ENCODE results near the gene CUX1.

Gene CUX1

GRCh38 chr7:102313997-102314780 is 496.8 kb downstream of the CUX1 start:
- DNase-seq (ENCODE audit: low read depth), result no peak
- no peak overlapping the region for H3K4me3 ChIP-seq (ENCODE audit: control insufficient read depth, low read depth, low read length)
- TF ChIP-seq CTCF (IDR thresholded peaks at IDR 0.05; ENCODE audit: control insufficient read depth, insufficient read depth, low read depth, low read length, missing control alignments), result no peak

GRCh38 chr7:102317231-102318059 is 500.0 kb downstream of the CUX1 start:
- no peak for DNase-seq (ENCODE audit: low read depth)
- no peak for TF ChIP-seq CTCF (IDR thresholded peaks at IDR 0.05; ENCODE audit: control insufficient read depth, insufficient read depth, low read depth, low read length, missing control alignments)
- H3K4me3 ChIP-seq (ENCODE audit: control insufficient read depth, low read depth, low read length), result no peak overlapping the region

GRCh38 chr7:102318482-102318971 is 501.1 kb downstream of the CUX1 start:
- TF ChIP-seq CTCF (IDR thresholded peaks at IDR 0.05; ENCODE audit: control insufficient read depth, insufficient read depth, low read depth, low read length, missing control alignments), result no peak
- no peak overlapping the region for H3K4me3 ChIP-seq (ENCODE audit: control insufficient read depth, low read depth, low read length)
- DNase-seq (ENCODE audit: low read depth), result no peak

- H3K4me3 ChIP-seq (ENCODE audit: control insufficient read depth, low read depth, low read length), result no peak overlapping the region
- TF ChIP-seq CTCF (IDR thresholded peaks at IDR 0.05; ENCODE audit: control insufficient read depth, insufficient read depth, low read depth, low read length, missing control alignments), result no peak
- no peak for DNase-seq (ENCODE audit: low read depth)
Measured at GRCh38 chr7:102319671-102320070, 502.2 kb downstream of the CUX1 start.

- no peak overlapping the region for H3K4me3 ChIP-seq (ENCODE audit: control insufficient read depth, low read depth, low read length)
- TF ChIP-seq CTCF (IDR thresholded peaks at IDR 0.05; ENCODE audit: control insufficient read depth, insufficient read depth, low read depth, low read length, missing control alignments), result no peak
- no peak for DNase-seq (ENCODE audit: low read depth)
Measured at GRCh38 chr7:102320181-102320580, 502.8 kb downstream of the CUX1 start.

GRCh38 chr7:102320601-102321350 is 503.4 kb downstream of the CUX1 start:
- no peak overlapping the region for H3K4me3 ChIP-seq (ENCODE audit: control insufficient read depth, low read depth, low read length)
- no peak for TF ChIP-seq CTCF (IDR thresholded peaks at IDR 0.05; ENCODE audit: control insufficient read depth, insufficient read depth, low read depth, low read length, missing control alignments)
- DNase-seq (ENCODE audit: low read depth), result no peak
